ENCODE data around the gene URB1.
"Not testable (repeated sequence)": the region's sequence is repeated elsewhere in the genome, so short reads cannot be mapped to it uniquely, and the experiment has no call there.

URB1 gene, protein sequence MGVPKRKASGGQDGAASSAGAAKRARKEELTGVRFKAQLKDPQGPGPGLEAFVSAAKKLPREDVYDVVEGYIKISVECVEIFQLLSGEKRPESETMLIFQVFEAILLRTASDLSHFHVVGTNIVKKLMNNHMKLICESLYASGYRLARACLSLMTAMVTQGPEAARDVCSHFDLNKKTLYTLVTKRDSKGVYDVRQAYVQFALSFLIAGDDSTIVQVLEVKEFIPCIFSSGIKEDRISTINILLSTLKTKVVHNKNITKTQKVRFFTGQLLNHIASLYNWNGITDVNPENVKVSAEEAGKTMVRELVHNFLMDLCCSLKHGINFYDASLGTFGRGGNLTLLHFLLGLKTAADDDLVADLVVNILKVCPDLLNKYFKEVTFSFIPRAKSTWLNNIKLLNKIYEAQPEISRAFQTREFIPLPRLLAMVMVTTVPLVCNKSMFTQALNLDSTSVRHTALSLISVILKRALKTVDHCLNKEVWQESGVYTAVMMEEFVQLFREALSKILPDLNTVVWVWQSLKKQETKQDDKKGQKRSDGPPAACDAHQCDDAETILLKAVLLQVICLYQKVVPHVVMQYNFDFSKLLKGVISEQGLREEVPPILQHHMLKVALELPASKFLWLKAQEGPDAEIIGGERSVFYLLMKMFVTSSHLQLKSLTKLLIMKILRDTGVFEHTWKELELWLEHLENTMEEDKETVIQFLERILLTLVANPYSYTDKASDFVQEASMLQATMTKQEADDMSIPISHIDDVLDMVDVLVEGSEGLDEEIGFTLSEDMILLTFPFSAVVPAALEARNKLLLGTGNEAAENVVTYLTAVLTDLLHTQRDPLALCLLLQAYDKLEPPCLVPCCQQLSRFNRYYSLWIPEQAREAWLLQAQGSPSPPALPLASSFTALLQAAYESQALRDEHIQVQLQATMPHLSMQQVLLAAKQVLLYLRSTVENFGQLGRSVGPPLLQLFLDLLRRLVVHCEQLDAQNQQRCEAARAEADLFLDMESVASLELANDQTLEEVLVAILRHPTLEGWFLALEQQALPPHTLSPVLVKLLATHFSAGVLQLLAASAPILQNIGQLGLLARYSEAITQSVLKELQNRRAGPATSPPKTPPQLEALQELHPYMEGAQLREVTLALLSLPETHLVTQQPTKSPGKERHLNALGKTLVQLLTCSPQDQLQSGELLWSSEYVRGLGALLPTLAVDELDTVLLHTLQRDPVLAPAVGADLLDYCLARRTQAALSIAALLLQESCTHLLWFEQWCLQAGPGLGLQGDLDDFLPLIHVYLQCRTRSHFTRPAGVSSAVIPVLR (N-terminal part only)

DNA sequence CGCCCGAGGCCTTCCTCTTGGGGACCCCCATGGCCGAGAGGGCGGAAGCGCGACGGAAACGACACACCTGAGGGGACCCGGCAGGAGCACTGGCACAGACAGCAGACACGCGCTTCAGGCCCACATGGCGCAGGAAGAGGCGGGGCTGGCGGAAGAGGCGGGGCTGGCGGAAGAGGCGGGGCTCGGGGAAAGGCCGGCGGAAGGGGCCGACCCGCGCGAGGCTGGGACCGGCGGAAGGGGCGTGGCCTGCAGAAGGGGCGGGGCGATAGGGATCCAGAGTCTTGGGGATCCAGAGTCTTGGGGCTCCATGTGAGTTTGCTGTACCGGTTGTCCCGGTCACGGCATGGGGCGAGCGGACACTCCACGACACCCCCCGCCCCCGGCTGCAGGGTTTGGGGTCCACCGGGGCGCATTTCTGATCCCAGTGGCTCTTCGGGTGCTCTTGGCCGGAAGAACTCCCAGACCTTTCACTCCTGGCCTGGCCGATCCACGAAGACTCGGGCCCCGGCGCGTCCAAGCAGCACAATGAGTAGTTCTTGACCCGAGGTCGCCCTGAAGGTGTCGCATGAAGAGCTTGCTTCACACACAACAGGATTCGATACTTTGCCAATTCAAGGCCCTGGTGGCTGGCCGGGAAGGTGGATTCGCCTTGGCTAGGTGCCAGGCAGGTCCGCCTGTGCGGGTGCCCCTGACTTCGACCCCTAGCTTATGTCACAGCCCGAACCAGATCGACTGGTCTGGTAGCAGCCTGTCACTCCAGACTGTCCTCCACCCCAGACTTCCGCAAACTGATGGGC is at the start of gene URB1:
Gene URB1, minus strand, starts transcription at position 133 of the 797 bp plus-strand sequence. Its CDS starts 102 bp downstream, at position 31.
- DNase-seq: peak; percentile 98

DNA sequence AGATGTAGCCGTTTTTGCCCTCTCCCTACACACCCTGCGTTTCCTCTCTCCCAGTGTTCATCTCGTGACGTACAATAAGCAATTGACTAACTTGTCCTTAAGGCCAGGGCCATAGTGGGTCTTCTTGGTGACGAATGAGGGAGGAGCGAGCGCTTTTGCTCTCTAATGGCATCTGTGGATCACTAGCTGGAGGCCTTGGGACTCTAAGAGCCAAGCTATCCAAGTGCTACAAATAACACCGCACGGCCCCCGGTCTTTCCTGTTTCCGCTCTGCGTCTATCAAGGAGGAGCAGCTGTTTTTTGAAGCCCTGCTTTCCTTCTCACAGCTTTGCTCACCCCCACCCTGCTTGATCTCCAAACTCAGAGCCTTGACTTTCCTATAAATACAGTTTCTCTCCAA is 44.9 kb upstream of the URB1 start:
- DNase-seq: no peak

DNA sequence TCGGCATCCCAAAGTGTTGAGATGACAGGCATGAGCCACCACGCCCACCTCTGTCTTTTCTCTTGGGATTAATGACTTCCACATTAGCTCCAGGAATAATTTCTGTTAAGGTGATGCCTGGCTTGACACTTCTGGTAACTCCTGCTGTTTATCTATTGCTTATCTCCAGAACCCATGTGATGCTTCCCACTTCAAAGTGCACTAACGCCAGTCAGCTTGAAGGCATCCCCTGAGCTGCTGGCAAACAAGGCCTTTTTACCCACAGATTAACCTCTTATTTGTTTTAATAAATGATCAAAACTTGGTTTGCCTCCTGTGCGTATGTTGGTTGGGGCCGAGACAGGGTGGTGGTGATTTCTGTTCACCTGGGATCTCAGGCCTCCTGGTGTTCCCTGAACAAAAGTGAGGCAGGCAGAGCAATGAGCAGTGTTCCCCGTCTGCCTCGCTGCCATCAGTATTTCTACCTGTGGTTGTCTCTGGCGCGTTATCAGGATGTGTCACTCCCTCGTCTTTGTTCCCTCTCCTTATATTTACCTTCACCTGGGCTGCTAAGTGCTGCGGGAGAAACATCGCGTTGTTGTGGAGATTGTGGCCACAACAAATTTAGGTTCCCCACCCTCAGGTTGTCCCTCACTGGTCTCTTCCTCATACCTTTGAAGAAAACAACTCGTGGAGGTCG is 40.3 kb upstream of the URB1 start:
- not testable (repeated sequence) for DNase-seq

DNA sequence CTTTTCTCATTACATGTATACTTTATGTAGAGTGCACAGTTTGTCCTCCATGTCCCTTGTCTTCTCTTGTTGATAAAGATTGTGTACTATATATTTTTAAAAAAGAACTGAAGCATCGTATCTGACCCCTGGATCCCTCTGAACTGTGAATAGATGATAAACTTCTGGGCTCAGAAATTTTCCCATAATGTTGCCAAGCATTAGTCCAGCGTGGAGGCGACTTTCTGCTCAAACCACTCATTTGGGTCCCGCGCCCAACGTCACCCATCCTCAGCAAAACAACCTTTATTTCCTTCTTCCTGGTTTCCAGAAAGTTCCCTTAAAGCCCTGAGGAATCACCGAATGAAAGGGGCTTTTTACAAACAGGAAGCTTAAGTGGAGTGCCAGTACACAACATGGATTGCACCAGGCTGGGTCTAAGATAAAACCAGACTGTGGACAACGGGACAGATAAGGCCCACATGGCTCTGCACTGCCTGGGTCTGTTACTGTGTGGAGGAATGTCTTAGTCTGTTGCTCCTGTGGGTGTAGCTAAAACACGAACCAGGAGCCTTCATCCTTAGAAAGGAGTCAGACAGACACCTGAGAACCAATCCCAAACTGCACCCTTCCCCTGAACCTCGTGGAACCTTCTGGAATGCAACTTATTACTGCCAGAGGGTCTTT is 35.3 kb upstream of the URB1 start:
- DNase-seq: no peak

DNA sequence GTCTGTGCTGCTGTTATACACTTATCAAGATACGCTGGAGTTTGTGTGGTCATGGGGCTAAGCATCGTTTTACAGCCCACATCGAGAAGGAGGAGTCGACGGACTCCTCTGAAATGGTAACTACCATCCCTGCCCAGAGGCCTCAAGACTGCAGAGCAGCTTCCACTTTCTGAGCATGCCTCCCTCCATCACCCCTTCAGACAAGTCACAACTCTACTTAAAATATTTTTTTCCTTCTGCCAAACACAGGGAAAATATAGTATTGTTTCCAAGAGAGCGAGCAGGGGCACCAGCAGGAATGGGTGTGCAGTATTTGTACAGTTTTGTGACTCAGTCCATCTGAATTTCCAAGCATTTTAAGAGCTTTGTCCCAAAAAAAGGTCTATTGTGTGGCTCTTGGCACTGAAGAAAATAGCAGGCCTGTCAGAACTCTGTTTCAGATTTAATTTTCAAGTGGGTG is 33.8 kb upstream of the URB1 start:
- DNase-seq: no peak

DNA sequence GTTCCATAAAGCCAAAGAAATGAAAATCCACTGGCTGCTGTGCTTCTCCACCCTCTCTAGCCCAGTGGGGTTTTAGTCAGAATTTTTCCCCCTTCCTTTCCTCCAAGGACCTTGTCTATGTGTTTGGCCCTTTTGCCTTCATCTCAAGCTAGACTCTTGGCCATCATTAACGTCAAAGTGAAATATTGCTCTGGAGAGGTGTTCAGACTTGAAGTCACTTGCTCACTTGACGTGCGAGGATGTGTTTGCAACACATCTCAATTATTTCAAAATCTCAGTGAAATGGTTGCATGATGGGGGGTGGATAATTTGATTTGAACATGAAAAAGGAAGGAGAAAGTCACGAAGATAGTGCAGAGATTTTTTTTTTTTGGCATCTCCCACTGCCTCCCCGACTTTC is 33.3 kb upstream of the URB1 start:
- no peak for DNase-seq

DNA sequence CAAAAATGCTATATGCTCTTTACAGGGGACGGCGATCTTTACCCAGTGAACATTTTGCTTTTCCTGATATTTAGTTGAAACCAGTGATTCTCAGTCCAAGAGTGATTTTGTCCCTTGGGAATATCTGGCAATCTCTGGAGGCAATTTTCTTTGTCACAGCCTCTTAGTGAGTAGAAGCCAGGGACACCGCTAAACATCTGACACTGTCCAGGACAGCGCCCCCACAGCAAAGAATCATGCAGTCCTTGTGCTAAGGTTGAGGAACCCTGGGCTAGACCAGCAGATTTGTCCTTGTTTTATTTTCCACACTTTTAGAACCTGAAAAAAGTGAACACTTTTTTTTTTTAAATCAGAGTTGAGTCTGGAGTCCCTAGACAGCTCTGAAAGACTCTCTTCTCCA is 32.8 kb upstream of the URB1 start:
- no peak for DNase-seq

DNA sequence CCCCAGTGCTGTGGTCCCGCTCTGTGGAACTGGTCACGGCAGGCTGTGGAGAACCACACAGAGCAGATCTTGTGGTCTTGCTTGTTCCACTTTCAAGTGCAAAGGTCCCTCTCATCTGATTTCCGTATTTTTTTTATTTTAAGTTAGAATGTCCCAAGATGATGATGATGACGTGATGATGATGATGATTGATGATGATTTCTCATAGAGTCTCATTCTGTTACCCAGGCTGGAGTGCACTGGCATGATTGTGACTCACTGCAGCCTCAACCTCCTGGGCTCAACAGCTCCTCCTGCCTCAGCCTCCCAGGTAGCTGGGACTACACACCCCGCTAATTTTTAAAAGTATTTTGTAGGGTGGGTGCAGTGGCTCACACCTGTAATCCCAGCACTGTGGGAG is 31.9 kb upstream of the URB1 start:
- no peak for DNase-seq

DNA sequence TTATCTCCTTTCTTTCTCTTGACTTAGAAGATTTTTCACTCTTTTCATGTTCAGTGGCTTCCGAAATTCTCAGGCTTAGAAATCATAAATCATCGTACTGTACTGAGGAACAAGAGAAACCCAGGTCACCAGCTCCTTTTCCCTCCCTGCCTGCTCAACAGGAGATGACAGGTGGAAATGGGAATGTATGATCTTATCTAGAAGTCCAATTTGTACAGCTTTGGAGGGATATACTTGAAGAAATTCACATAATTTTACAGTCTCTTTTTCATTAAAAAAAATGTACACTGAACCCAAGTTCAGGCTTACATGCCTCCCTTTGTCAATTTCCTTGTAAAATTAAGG is 31.4 kb upstream of the URB1 start:
- no peak for DNase-seq

DNA sequence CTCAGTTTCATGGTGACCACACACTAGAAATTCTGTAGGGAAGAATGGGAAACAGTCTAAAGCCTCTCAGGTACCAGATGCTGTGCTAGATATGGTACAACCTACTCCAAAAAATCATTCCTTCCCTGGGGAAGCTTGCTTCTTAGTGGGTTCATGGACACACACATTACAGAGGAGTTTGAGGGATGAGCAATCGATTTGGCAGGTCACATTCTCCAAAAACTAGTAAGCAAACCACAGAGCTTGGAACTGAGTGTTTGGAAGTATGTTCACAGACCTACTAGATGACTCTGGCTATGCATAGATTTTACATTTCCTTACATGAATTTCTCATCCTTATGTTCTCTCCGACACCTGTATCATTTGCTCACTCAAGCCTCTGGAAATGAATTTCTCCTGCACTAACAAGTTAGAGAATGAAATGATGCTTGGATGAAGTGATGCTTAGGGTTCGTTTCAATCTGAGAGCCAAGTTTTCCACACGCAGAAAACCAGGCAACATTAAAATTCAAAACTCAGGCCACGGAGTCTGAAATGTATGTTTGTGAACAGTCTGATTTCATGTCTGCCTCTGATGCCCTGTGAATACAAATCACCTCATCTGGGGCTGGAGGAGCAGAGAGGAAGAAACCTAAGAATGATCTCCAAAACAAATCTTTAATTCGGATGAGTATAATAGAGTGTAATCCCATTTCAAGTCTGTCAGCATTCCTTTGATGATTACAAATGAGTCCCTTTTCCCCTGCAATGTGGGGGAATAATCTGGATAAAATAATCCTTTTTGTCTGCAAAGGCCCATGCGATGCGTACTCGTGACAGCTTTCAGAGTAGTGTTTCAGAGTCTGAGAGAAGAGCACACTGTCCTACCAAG is 30.7 kb upstream of the URB1 start:
- no peak for DNase-seq

DNA sequence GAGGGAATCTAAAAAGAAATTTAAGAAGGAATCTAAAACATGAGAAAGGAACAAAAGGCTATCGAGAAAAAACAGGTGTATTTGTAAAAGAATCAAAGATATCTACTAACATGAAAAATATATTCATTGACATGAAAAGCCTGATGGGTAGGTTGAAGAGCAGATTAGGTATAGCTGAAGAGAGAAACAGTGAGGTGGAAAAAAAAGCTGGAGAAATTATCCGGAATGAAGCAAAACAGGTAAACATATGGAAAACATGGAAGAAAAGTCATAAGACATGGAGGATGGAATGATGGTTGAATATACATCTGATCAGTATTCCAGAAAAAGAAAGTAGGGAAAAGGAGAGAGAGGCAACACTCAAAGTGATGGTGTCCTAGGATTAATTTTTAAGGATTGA is 29.3 kb upstream of the URB1 start:
- DNase-seq: no peak

DNA sequence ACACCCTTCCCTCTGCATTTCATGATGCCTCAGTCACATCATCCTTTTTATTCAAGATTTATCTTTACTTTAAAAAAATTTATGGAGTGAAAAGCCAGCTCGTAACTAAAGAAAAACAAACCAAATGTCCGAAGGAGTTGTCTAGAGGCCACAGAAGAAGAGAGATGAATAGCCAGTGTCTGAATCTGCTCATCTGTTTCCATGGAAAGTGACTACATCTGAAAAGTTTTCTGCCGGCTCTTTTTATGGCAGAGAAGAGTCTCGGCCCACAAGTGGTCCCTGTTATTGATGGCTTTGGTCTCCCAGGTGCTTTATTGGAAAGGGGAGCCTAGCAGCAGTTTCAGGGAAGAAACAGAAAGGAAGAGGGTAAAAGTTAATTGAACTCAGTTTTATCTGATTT is 25.3 kb upstream of the URB1 start:
- no peak for DNase-seq

DNA sequence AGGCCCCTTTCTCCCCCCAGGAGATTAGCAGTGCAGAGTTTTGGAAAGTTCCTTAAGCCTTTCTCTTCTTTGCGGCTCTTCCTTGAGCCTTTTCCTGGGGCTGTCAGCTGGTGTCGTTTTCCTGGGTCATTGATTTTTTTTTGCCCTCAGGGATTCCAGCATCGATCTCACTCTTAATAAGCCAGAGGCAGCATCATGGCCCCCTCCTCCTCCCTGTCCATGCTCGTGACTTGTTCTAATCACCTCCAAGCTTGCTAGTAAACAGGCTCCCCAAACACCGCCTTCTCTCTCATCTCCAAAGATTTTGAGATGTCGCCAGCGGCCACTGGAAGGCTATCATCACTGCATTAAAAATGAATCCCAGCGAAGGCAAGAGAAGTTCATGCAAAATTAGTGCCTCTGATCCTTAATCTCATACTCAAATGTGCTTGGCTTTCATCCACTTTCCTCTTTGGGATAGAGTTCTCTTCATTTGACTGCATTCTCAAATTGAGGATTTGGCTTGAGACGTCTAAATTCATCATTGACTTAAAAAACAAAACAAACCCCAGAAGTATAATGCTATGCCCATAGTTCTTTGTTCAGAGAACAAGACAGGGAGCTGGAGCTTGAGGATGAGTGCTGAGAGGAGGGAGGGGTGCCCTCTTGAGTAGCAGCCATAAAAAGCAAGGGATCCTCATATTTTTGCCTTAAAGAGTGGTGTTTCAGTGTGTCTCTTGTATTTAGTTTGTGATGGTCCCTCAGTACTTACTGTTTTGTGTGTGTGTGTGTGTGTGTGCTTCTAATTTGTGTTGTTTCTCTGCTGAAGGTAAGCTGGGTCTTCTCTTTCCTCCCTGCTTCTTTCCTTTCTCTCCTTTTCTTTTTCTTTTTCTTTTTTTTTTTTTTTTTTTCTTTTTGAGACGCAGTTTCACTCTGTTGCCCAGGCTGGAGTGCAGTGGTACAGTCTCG is 22.9 kb upstream of the URB1 start:
- no peak for DNase-seq

DNA sequence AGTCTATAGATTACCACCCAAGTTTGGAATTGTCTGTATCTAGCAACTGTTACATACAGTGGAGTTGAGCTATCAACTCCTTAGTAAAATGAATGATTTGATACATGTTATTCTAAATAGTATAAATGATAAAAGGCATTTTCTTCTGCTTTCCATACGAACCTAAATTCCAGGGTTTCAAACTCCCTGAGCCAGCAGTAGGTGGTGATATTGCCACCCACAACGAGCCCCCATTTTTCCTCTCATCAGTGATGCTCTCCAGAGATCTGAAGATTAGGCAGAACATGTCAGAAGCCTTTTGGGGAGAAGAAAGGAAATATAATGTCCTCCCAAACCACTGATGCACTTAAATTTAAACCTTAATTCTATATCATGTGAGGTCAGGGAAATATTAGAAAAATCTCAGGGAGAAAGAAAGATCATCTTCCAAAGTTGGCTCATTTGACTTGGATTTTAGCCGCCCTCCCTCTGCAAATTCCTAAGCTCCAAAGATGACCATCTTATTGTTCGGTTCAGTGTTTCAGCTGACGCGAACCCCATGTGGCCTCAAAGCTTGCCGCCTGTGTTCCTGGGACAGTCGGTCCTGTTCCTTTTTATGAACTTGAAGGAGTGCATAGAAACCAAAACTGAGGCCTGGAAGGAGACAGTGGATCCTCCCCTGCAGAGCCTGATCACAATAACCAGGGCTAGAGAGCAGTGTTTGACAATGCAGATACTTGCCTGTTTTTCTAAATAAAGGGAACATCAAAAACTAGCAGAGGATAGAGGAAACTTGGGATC is 22.0 kb upstream of the URB1 start:
- DNase-seq: no peak

DNA sequence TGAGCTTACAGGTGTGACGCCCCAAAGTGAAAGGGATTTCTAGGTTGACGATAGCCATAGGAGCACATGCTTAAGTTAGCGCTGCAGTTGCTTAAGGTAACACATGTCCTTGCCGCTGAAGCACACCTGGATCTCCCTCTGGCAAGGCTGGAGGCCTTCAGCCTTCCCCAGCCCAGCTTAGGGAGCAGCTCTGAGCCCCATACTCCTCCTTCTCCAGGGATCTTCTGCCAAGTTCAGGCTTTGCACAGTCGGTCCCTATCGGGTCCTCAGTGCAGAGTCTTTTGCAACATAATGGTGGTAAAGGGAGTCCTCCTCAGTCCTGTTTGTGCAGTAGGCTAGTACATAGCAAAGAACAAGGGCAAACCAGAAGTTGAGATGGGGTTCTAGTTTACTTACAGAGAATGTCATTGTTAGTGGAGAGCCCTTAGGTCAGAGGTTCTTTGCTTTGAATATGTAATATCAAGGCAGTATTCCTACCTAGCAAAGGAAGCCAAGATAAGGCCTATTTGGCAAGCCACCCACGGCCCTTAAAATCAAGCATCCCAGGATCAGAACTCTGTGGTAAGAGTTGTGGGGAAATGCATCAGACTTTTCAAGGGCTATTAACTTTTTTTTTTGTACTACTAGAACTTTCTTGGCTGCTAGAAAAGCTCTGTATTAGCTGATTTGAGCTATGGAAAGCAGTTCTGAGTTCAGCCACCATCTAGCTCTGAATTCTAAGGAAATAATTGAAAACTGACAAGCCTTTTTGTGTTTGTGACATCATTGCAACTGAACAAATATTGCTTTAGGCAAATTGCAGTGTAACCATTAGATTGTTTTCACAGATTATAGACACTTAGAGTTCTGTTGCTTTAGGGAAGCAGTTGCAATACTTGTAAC is 21.1 kb upstream of the URB1 start:
- no peak for DNase-seq

DNA sequence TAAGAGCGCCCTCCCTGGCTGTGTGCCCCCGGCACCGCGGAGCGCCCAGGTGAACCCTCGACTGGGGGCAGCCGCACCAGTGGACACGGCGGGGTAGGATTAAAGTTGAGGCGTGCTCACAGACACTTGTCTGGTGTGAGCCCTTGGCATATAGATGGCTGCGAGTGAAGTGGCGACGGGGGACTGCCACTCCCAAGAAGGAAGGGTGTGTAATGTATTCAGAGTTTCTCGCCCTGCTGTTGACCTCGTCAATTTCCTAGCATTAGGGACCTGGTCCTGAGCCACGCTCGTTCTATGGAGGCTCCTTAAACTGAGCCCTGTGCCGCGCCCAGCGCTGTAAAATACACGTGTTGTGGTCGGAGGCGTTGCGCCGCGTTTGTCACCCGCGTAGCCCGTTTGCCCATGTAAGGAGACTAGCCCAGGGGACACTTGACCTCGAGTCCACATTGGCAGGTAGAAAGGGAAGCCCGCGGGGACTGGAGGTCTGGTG is 20.2 kb upstream of the URB1 start:
- DNase-seq: peak; percentile 68
